ELF-1 (cell line): ENCODE data around the gene CHIT1.
"Not testable (repeated sequence)": the region's sequence is repeated elsewhere in the genome, so short reads cannot be mapped to it uniquely, and the experiment has no call there.

ENCODE experiments used
- DNase-seq: peaks from one replicate; pipeline ENCODE4 v3.0.0-alpha.2; 2016; ENCODE audit warnings: low read depth, low spot score

The CHIT1 gene

GRCh38 chr1:203266140-203266539 is 36.7 kb upstream of the CHIT1 start:
- DNase-seq = not testable (repeated sequence)

- no peak for DNase-seq
Observed at GRCh38 chr1:203265541-203265940, 36.1 kb upstream of the CHIT1 start.

- DNase-seq = no peak
Observed at GRCh38 chr1:203264052-203264501, 34.6 kb upstream of the CHIT1 start.

GRCh38 chr1:203263496-203263895 is 34.0 kb upstream of the CHIT1 start:
- DNase-seq = peak; percentile 1

GRCh38 chr1:203256636-203257035 is 27.2 kb upstream of the CHIT1 start:
- DNase-seq = not testable (repeated sequence)

DNA sequence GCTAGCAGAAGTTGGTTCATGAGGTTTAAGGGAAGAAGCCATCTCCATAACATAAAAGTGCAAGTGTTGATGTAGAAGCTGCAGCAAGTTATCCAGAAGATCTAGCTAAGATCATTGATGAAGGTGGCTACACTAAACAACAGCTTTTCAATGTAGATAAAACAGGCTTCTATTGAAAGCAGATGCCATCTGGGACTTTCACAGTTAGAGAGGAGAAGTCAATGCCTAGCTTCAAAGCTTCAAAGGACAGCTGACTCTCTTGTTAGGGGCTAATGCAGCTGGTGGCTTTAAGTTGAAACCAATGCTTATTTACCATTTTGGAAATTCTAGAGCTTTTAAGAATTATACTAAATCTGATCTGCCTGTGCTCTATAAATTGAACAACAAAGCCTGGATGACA is 25.3 kb upstream of the CHIT1 start:
- not testable (repeated sequence) for DNase-seq

- no peak for DNase-seq
Observed at GRCh38 chr1:203252678-203253077, 23.2 kb upstream of the CHIT1 start.

DNA sequence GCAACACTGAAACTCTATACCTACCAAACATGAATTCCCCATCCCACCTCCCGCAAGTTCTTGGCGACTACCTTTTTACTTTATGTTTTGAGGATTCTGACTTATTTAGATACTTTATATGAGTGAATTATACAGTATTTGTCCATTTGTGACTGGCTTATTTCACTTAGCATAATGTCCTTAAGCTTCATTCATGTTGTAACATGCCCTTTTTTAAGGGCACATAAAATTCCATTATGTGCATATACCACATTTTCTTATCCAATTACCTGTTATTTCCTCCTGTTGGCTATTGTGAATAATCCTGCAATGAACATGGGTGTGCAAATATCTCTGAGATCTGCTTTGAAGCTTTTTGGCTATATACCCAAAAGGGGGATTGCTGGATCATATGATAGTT is 22.0 kb upstream of the CHIT1 start:
- DNase-seq = no peak

DNA sequence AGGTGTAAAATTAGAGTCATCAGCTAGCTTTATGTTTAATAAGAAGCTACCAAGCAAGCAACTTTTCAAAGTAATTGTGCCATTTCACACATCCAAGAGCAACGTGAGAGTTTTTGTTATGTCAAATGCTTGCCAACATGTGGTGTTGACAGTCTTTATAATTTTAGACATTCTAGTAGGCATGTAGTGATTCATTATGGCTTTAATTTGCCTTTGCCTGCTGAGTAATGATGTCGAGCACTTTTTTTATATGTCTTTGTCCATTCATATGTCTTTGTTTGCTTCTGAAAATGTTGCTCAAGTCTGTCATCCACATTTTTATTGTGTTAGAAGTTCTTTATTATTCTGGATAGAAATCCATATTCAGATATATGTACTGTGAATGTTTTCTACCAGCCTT is 21.4 kb upstream of the CHIT1 start:
- DNase-seq = no peak

- no peak for DNase-seq
Observed at GRCh38 chr1:203244776-203245175, 15.3 kb upstream of the CHIT1 start.

- DNase-seq = not testable (repeated sequence)
Observed at GRCh38 chr1:203241708-203242107, 12.2 kb upstream of the CHIT1 start.

DNA sequence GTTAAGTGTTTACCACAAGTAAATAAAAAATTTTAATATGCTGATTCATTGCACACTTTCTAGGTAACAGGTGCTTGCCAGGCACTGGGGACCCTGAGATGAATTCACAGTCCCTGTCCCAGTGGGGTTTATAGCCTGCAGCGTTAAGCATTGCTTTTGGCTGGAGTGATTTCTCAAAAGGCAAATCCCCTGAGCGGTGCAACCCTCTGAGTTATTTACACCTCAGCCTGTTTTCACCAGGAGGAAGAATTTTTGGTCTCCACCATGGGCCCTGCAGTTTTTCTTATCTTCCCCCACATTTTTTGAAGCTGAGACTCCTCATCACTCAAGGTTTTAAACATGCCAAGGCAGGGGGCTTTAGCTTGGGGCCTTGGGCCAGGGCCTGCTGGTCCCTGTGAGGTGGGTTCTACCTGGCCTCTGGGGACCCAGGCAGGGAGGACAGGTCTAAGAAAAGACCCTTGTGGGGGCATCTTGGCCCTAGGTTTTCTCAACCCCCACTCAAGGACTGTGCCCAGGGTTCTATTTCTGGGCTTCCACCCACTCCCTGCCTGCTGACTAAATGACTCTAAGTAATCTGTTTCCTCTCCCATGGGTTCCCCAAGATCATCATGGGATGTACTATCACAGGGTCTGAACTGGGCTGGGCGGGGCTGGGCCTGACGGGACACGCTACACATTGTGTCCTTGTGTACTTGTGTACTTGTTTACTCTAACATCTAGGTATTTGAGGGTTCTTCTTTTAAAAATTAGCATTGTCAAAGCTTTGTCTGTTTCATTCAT is 10.2 kb upstream of the CHIT1 start:
- no peak for DNase-seq

DNA sequence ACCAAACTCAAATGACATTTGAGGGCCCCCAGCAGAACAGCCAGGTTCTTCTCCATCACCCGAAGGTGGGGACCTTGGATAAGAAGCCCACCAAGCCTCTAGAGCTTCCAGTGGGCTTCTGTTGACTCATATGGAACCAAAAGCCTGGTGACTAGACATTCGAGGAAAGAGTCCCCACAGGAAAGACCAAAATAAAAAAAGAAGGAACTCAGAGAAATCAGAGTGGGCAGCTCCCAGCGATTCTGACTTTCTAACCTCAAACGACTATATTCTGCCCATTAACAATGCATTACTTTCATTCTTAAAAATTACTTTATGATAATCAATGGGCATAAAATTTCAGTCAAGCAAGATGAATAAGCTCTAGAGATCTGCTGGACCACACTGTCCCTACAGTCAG is 9.6 kb upstream of the CHIT1 start:
- no peak for DNase-seq

DNA sequence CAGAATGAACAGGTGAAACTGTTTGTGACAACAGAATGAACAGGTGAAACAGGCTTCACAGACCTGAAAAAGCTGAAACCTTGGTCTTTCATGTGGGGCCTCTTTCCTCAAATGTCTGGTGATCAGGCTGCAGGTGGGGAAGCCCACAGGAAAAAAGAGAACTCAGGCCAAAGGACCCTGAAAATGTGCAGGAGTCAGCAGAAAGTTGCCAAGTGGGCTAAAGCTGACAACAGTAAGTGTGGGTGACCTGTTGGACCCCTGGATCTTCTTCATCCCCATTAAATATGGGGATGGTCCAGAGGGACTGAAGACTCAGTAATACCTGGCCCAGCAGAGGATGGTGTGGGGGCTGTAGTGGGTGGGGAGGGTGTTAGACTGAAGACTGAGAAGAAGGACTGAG is 9.1 kb upstream of the CHIT1 start:
- no peak for DNase-seq

DNA sequence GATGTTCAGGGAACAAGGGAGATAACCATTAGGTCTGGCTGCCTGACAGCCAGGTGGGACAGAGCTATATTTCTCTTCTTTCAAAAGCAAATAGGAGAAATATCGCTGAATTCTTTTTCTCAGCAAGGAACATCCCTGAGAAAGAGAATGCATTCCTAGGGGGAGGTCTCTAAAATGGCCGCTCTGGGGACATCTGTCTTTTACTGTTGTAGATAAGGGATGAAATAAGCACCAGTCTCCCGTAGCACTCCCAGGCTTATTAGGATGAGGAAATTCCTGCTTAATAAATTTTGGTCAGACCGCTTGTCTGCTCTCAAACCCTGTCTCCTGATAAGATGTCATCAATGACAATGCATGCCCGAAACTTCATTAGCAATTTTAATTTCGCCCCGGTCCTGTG is 5.4 kb upstream of the CHIT1 start:
- not testable (repeated sequence) for DNase-seq

DNA sequence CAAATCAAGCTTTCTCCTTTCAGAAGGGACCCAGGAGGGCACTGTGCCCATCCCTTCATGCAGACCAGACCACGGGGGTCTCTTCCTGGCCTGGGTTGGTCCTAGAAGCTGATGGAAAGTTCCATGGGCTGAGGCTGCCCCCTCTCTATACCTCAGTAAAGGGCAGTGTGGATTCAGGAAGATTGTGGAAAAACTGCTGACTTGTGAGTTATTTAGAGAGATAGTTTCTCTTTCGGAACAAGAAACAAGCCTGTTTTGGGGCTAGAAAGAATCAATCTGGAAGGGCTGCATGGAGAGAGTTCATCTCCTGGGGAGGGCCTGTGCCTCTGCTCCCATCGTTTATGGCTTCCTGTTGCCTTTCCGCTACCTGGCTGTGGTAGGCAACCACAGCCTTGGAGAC is 803 bp downstream of the CHIT1 start:
- no peak for DNase-seq

- DNase-seq = no peak
Observed at GRCh38 chr1:203227371-203228083, 1.9 kb downstream of the CHIT1 start.

- DNase-seq = no peak
Observed at GRCh38 chr1:203225071-203225470, 4.4 kb downstream of the CHIT1 start.

DNA sequence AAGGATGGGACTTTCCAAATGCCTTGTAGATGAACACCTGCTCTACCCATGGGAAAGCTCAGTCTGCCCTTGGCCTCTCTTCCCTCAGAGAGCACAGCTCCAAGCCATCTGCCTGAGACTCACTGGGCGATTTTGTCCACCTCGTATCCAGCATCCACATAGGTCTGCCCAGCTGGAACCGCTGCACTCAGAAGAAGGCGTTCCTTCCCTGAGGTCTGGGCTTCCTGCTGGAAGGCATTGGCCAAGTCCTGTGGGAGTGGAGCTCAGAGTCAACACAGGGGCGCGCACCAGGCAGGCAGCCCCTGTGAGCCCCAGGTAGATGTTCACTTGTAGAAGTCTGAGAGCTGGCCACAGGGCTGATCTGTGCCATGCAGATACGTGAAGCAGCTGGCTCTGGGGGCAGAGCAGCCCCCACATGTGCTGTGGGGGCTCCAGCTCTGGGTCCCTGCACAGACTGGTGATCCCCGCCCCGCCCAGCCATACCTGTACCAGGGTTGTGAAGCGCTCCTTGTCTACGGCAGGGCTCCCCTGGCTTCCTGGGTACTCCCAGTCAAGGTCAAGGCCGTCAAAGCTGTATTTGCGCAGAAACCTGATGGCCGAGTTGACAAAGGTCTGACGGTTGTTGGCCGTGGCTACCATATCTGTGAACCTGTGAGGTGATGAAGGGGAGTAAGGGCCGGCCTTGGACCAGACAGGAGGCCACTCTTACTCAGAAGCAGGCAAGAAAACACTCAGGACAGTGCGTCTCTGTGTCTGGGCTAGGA is 6.3 kb downstream of the CHIT1 start:
- DNase-seq = no peak

GRCh38 chr1:203219934-203220333 is 9.5 kb downstream of the CHIT1 start:
- peak; percentile 32 for DNase-seq

- no peak for DNase-seq
Observed at GRCh38 chr1:203219171-203219570, 10.3 kb downstream of the CHIT1 start.

DNA sequence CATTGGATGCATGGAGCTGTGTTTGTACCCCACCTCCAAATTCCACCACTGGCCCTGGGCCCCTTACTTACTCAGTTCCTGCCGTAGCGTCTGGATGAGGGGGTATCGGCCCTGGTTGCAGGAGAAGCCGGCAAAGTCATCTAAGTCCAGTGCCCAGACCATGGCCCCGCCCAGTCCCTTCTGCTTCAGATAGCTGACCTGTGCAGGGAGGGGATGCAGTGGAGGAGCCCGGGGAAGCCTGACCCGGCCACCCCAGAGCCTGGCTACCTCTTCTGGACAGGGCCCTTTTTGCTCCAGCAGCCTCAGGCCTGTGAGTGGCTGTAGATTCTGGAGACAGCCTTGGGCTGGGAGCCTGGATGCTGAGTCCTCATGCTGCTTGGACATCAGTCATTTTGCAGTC is 11.8 kb downstream of the CHIT1 start:
- DNase-seq = no peak
